HCT116 (cell line): ENCODE data around the gene DNM2.

Source experiments
- EGR1 ChIP-seq: IDR thresholded peaks from 2 replicates; pipeline ENCODE4 v1.6.1; 2012; ENCODE audit warnings: low read depth
- ELF1 ChIP-seq: IDR thresholded peaks from 2 replicates; pipeline ENCODE4 v1.6.1; 2012; ENCODE audit warnings: low read depth, borderline replicate concordance
- POLR2A ChIP-seq: IDR thresholded peaks from 2 replicates; pipeline ENCODE4 v1.7.0; 2011; ENCODE audit warnings: borderline replicate concordance; ENCODE audit not compliant: insufficient read depth, insufficient read length; ENCODE audit errors: extremely low read depth
- POLR2AphosphoS5 ChIP-seq: IDR thresholded peaks from 2 replicates; pipeline ENCODE4 v1.6.1; 2011; ENCODE audit warnings: mild to moderate bottlenecking, low read depth, low read length, moderate library complexity
- TF ChIP-seq, protein P1 (sequence below), 3 experiments: fragments of 200-600 bp in 1 of 3; sonication (generic) in 1 of 3; IDR thresholded peaks in 2 of 3; conservative IDR thresholded peaks in 1 of 3; 2 replicates each; pipeline ENCODE4 v1.5.1; 2012 to 2017; ENCODE audit warnings: low read depth in 2 of 3, low read length in 2 of 3, antibody characterized with exemption in 1 of 3, borderline replicate concordance in 1 of 3, control low read depth in 1 of 3, mild to moderate bottlenecking in 1 of 3, mixed read lengths in 1 of 3, mixed run types in 1 of 3, moderate library complexity in 1 of 3; ENCODE audit not compliant: insufficient read depth in 1 of 3

DNA sequence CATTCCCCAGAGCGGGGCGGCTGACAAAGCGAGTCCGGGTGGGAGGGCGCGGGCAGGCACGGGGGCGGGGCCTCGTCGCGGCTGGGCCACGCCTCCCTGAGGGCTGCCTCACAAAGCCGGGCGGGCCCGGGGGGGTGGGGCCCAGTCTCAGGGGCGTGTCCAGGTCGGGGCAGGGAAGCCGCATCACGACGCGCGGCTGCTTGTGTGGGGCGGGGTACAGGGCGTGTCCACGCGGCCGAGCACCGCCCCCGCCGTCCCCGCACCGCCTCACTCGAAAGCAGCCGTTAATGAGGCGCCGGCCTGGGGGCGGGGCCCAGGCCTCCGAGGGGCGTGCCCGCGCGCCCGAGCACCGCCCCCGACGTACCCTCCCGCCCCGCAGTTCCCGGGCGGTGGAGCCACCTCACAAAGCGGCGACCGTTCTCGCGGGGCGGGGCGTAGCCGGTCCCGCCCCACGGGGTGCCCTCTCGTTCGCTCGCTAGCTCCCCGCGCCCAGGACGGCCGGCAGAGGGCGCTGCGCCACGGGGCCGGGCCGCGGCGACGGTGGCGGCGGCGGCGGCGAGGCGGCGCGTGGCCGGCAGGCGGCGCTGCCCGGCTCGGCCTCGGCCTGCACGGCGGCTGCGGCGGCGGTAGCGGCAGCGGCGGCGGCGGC is 153.2 kb downstream of the DNM2 start, which contains the start of gene CARM1:
- 0 out of 2 replicates have a peak, but pooled peaks have one; percentile 29 for TF ChIP-seq POLR2AphosphoS5
- TF ChIP-seq EGR1 = peak; percentile 51
- TF ChIP-seq, protein P1, sequence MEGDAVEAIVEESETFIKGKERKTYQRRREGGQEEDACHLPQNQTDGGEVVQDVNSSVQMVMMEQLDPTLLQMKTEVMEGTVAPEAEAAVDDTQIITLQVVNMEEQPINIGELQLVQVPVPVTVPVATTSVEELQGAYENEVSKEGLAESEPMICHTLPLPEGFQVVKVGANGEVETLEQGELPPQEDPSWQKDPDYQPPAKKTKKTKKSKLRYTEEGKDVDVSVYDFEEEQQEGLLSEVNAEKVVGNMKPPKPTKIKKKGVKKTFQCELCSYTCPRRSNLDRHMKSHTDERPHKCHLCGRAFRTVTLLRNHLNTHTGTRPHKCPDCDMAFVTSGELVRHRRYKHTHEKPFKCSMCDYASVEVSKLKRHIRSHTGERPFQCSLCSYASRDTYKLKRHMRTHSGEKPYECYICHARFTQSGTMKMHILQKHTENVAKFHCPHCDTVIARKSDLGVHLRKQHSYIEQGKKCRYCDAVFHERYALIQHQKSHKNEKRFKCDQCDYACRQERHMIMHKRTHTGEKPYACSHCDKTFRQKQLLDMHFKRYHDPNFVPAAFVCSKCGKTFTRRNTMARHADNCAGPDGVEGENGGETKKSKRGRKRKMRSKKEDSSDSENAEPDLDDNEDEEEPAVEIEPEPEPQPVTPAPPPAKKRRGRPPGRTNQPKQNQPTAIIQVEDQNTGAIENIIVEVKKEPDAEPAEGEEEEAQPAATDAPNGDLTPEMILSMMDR (IDR thresholded peaks at IDR 0.05 in 2 of 3, conservative IDR thresholded peaks at IDR 0.05 in 1 of 3; ENCODE audit: borderline replicate concordance in 1 of 3, insufficient read depth in 1 of 3, low read depth in 2 of 3, low read length in 2 of 3) = peak in 2 of 3 experiments; percentile 65 to 69; a peak in 5 of 6 replicates
- TF ChIP-seq POLR2A = no peak
- TF ChIP-seq ELF1 = no peak
